ENCODE data around the gene PRKCE. TPM values are rescaled to one million over a fixed set of nuclear protein-coding genes. Genes with fewer than 3 reads are reported as not detected.

PRKCE gene
- total RNA-seq, 5 donors from 2014 or later (not counting 1 experiment from before 2014, with no cell fraction given): 16.5 to 29.8 (median 23.4) TPM

DNA sequence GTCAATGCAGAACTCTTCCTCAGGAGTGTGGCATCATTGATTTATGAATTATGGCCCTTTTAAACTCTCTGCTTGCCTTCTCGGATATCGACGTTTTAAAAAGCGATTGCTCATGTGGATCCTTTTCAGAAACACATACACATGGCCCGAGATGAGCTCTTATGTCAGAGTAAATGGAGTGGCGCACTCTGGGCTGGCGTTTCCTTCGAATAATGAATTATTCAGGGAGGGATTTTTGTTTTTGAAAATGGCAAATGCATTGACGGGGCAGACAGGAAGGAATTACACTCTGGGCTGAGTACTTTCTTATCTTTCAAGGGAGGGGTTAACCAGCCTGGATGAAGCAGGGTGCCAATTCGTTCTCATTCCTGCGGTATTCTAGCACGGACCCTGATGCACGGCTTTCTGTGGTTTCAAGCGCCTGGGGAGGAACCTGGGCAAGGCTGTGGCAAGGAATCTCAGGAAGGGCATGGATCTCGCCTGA, 142.7 kb downstream of the PRKCE start:
- ChIA-PET POLR2A (no interaction called here), CTCF (no interaction called here)
- no peaks in the 10 kb centered on the region for H3K4me1 ChIP-seq (ENCODE audit: control insufficient read depth in 1 of 2, extremely low read depth in 1 of 2, insufficient read depth in 2 of 2, low read length in 2 of 2)
- H3K27ac ChIP-seq (ENCODE audit: low read length): no peak overlapping the region
- DNase-seq (no peak), ATAC-seq (replicated peaks in 1 of 4) (no peak)
- Mint-ChIP-seq H3K9me3 (no peaks in the 10 kb centered on the region), H3K4me1 (peaks cover 1 to 11% (median 2%) of the 10 kb centered on the region in 3 donors), H3K27ac (no peak overlapping the region), H3K4me3 (no peak overlapping the region), H3K27me3 (no peaks in the 10 kb centered on the region), H3K36me3 (peaks cover 4% of the 10 kb centered on the region)
- H3K36me3 ChIP-seq (ENCODE audit: control insufficient read depth in 2 of 2, extremely low read depth in 1 of 2, insufficient read depth in 1 of 2, low read length in 1 of 2): no peaks in the 10 kb centered on the region
- peaks cover 0 to 7% of the 10 kb centered on the region in 2 experiments for H3K27me3 ChIP-seq (replicated peaks in 1 of 2; ENCODE audit: control insufficient read depth in 2 of 2, extremely low read depth in 1 of 2, insufficient read depth in 2 of 2, low read length in 1 of 2)
- WGBS (ENCODE audit: insufficient coverage): 82% methylated on average over 10 of the region's 15 CpGs
- no peak overlapping the region for H3K4me3 ChIP-seq (ENCODE audit: control insufficient read depth in 1 of 2, extremely low read depth in 1 of 2, low read length in 1 of 2)
- H3K9me3 ChIP-seq: no peaks in the 10 kb centered on the region

- CTCF ChIA-PET: no interaction called here
- Mint-ChIP-seq H3K4me3 (no peak overlapping the region), H3K9me3 (no peaks in the 10 kb centered on the region), H3K27ac (no peak overlapping the region), H3K4me1 (peaks cover 1 to 17% (median 2%) of the 10 kb centered on the region in 3 donors), H3K27me3 (no peaks in the 10 kb centered on the region), H3K36me3 (peaks cover 4% of the 10 kb centered on the region)
- WGBS (ENCODE audit: insufficient coverage): 0% methylated on average over 1 of the region's 4 CpGs
- Histone ChIP-seq H3K27me3 (replicated peaks in 1 of 2; ENCODE audit: control insufficient read depth in 2 of 2, extremely low read depth in 1 of 2, insufficient read depth in 2 of 2, low read length in 1 of 2) (peaks cover 0 to 8% of the 10 kb centered on the region in 2 experiments), H3K36me3 (ENCODE audit: control insufficient read depth in 2 of 2, extremely low read depth in 1 of 2, insufficient read depth in 1 of 2, low read length in 1 of 2) (no peaks in the 10 kb centered on the region), H3K4me1 (ENCODE audit: control insufficient read depth in 1 of 2, extremely low read depth in 1 of 2, insufficient read depth in 2 of 2, low read length in 2 of 2) (no peaks in the 10 kb centered on the region), H3K4me3 (ENCODE audit: control insufficient read depth in 1 of 2, extremely low read depth in 1 of 2, low read length in 1 of 2) (no peak overlapping the region), H3K27ac (ENCODE audit: low read length) (no peak overlapping the region), H3K9me3 (no peaks in the 10 kb centered on the region)
- POLR2A ChIA-PET: no interaction called here
- ATAC-seq (replicated peaks in 1 of 4): no peak
- no peak for DNase-seq
Measured at GRCh38 chr2:45796500-45796899, 145.0 kb downstream of the PRKCE start.

- no peaks in the 10 kb centered on the region for H3K27me3 Mint-ChIP-seq
- ATAC-seq (replicated peaks in 1 of 4) (no peak), DNase-seq (no peak)
Measured at GRCh38 chr2:45797451-45798230, 146.2 kb downstream of the PRKCE start.

GRCh38 chr2:45799679-45800381, 148.4 kb downstream of the PRKCE start:
- DNase-seq (no peak), ATAC-seq (replicated peaks in 1 of 4) (no peak)
- Mint-ChIP-seq H3K36me3 (peaks cover 4% of the 10 kb centered on the region), H3K27ac (no peak overlapping the region), H3K4me3 (no peak overlapping the region), H3K9me3 (no peaks in the 10 kb centered on the region), H3K27me3 (no peaks in the 10 kb centered on the region), H3K4me1 (peaks cover 0 to 6% (median 2%) of the 10 kb centered on the region in 3 donors)
- H3K27me3 ChIP-seq (replicated peaks in 1 of 2; ENCODE audit: control insufficient read depth in 2 of 2, extremely low read depth in 1 of 2, insufficient read depth in 2 of 2, low read length in 1 of 2): peaks cover 0 to 13% of the 10 kb centered on the region in 2 experiments
- 88% methylated on average over 5 of the region's 5 CpGs for WGBS (ENCODE audit: insufficient coverage)
- no peaks in the 10 kb centered on the region for H3K36me3 ChIP-seq (ENCODE audit: control insufficient read depth in 2 of 2, extremely low read depth in 1 of 2, insufficient read depth in 1 of 2, low read length in 1 of 2)
- H3K4me3 ChIP-seq (ENCODE audit: control insufficient read depth in 1 of 2, extremely low read depth in 1 of 2, low read length in 1 of 2): no peak overlapping the region
- POLR2A ChIA-PET: no interaction called here
- H3K9me3 ChIP-seq: no peaks in the 10 kb centered on the region
- CTCF ChIA-PET: no interaction called here
- H3K4me1 ChIP-seq (ENCODE audit: control insufficient read depth in 1 of 2, extremely low read depth in 1 of 2, insufficient read depth in 2 of 2, low read length in 2 of 2): no peaks in the 10 kb centered on the region
- H3K27ac ChIP-seq (ENCODE audit: low read length): no peak overlapping the region

More at GRCh38 chr2:45797451-45798230, 146.2 kb downstream of the PRKCE start:
- no peaks in the 10 kb centered on the region for H3K4me1 ChIP-seq (ENCODE audit: control insufficient read depth in 1 of 2, extremely low read depth in 1 of 2, insufficient read depth in 2 of 2, low read length in 2 of 2)
- CTCF ChIA-PET: no interaction called here
- 94% methylated on average over 5 of the region's 13 CpGs for WGBS (ENCODE audit: insufficient coverage)
- no peaks in the 10 kb centered on the region for H3K9me3 ChIP-seq
- no peak overlapping the region for H3K27ac ChIP-seq (ENCODE audit: low read length)
- H3K4me3 Mint-ChIP-seq: no peak overlapping the region
- peaks cover 0 to 10% of the 10 kb centered on the region in 2 experiments for H3K27me3 ChIP-seq (replicated peaks in 1 of 2; ENCODE audit: control insufficient read depth in 2 of 2, extremely low read depth in 1 of 2, insufficient read depth in 2 of 2, low read length in 1 of 2)
- H3K4me1 Mint-ChIP-seq: peaks cover 0 to 17% (median 2%) of the 10 kb centered on the region in 3 donors
- POLR2A ChIA-PET: interaction anchor here in 1 of 2 donors (0.6 kb wide), 1 partner anchor 18 kb away, joined by 3 read pairs; no protein-coding TSS in a partner anchor
- no peaks in the 10 kb centered on the region for H3K36me3 ChIP-seq (ENCODE audit: control insufficient read depth in 2 of 2, extremely low read depth in 1 of 2, insufficient read depth in 1 of 2, low read length in 1 of 2)
- H3K27ac Mint-ChIP-seq: no peak overlapping the region
- no peak overlapping the region for H3K4me3 ChIP-seq (ENCODE audit: control insufficient read depth in 1 of 2, extremely low read depth in 1 of 2, low read length in 1 of 2)
- no peaks in the 10 kb centered on the region for H3K9me3 Mint-ChIP-seq
- H3K36me3 Mint-ChIP-seq: peaks cover 4% of the 10 kb centered on the region

GRCh38 chr2:45802499-45803138, 151.1 kb downstream of the PRKCE start:
- ChIA-PET POLR2A (no interaction called here), CTCF (interaction anchor here in 1 of 2 donors (0.6 kb wide), 2 partner anchors 62 to 223 kb away, joined by 3 to 4 read pairs; no protein-coding TSS in a partner anchor)
- no peaks in the 10 kb centered on the region for H3K27me3 Mint-ChIP-seq
- DNase-seq (no peak), ATAC-seq (replicated peaks in 1 of 4) (no peak)
- Histone ChIP-seq H3K9me3 (no peaks in the 10 kb centered on the region), H3K4me3 (ENCODE audit: control insufficient read depth in 1 of 2, extremely low read depth in 1 of 2, low read length in 1 of 2) (no peak overlapping the region), H3K27me3 (replicated peaks in 1 of 2; ENCODE audit: control insufficient read depth in 2 of 2, extremely low read depth in 1 of 2, insufficient read depth in 2 of 2, low read length in 1 of 2) (peaks cover 0 to 6% of the 10 kb centered on the region in 2 experiments), H3K4me1 (ENCODE audit: control insufficient read depth in 1 of 2, extremely low read depth in 1 of 2, insufficient read depth in 2 of 2, low read length in 2 of 2) (no peaks in the 10 kb centered on the region), H3K27ac (ENCODE audit: low read length) (no peak overlapping the region), H3K36me3 (ENCODE audit: control insufficient read depth in 2 of 2, extremely low read depth in 1 of 2, insufficient read depth in 1 of 2, low read length in 1 of 2) (no peaks in the 10 kb centered on the region)
- WGBS (ENCODE audit: insufficient coverage): 93% methylated on average over 4 of the region's 8 CpGs
- H3K4me3 Mint-ChIP-seq: no peak overlapping the region
- H3K9me3 Mint-ChIP-seq: no peaks in the 10 kb centered on the region
- H3K4me1 Mint-ChIP-seq: peaks cover 0 to 6% (median 2%) of the 10 kb centered on the region in 3 donors
- H3K36me3 Mint-ChIP-seq: no peaks in the 10 kb centered on the region
- H3K27ac Mint-ChIP-seq: no peak overlapping the region
